Measurements from ENCODE around the gene PTPRC. TPM values are rescaled to one million over a fixed set of nuclear protein-coding genes. Genes with fewer than 3 reads are reported as not detected.

Gene PTPRC
- total RNA-seq, 2 donors from 2014 or later = 27.1 to 86.8 TPM

- Histone ChIP-seq H3K27ac (no peak overlapping the region), H3K27me3 (replicated peaks; ENCODE audit: insufficient read depth) (no peaks in the 10 kb centered on the region), H3K36me3 (no peaks in the 10 kb centered on the region), H3K4me3 (no peak overlapping the region), H3K9me3 (no peaks in the 10 kb centered on the region), H3K4me1 (ENCODE audit: control insufficient read depth in 1 of 2, low read depth in 2 of 2) (no peaks in the 10 kb centered on the region)
- TF ChIP-seq CTCF (IDR thresholded peaks at IDR 0.05) = no peak
- ATAC-seq (ENCODE audit: insufficient number of reproducible peaks, low FRiP score, low read depth) = no peak
- no peak for DNase-seq (ENCODE audit: low spot score)
Measured at GRCh38 chr1:198734323-198735008, 95.6 kb downstream of the PTPRC start.

GRCh38 chr1:198741744-198742143 is 102.9 kb downstream of the PTPRC start:
- no peak for DNase-seq (ENCODE audit: low spot score)
- H3K27me3 ChIP-seq (replicated peaks; ENCODE audit: insufficient read depth) = no peaks in the 10 kb centered on the region
- no peak for TF ChIP-seq CTCF (IDR thresholded peaks at IDR 0.05)
- no peaks in the 10 kb centered on the region for H3K4me1 ChIP-seq (ENCODE audit: control insufficient read depth in 1 of 2, low read depth in 2 of 2)
- no peaks in the 10 kb centered on the region for H3K36me3 ChIP-seq
- no peaks in the 10 kb centered on the region for H3K9me3 ChIP-seq
- ATAC-seq (ENCODE audit: insufficient number of reproducible peaks, low FRiP score, low read depth) = no peak
- no peak overlapping the region for H3K27ac ChIP-seq
- H3K4me3 ChIP-seq = no peak overlapping the region

- no peak for DNase-seq (ENCODE audit: low spot score)
- TF ChIP-seq CTCF (IDR thresholded peaks at IDR 0.05) = no peak
- Histone ChIP-seq H3K4me3 (no peak overlapping the region), H3K4me1 (ENCODE audit: control insufficient read depth in 1 of 2, low read depth in 2 of 2) (no peaks in the 10 kb centered on the region), H3K9me3 (no peaks in the 10 kb centered on the region), H3K27ac (no peak overlapping the region), H3K36me3 (no peaks in the 10 kb centered on the region), H3K27me3 (replicated peaks; ENCODE audit: insufficient read depth) (no peaks in the 10 kb centered on the region)
- no peak for ATAC-seq (ENCODE audit: insufficient number of reproducible peaks, low FRiP score, low read depth)
Measured at GRCh38 chr1:198747127-198747526, 108.3 kb downstream of the PTPRC start.

GRCh38 chr1:198749279-198749678 is 110.4 kb downstream of the PTPRC start:
- Histone ChIP-seq H3K4me1 (ENCODE audit: control insufficient read depth in 1 of 2, low read depth in 2 of 2) (no peaks in the 10 kb centered on the region), H3K27ac (no peak overlapping the region), H3K27me3 (replicated peaks; ENCODE audit: insufficient read depth) (no peaks in the 10 kb centered on the region), H3K4me3 (no peak overlapping the region), H3K36me3 (no peaks in the 10 kb centered on the region), H3K9me3 (no peaks in the 10 kb centered on the region)
- no peak for ATAC-seq (ENCODE audit: insufficient number of reproducible peaks, low FRiP score, low read depth)
- TF ChIP-seq CTCF (IDR thresholded peaks at IDR 0.05) = no peak
- no peak for DNase-seq (ENCODE audit: low spot score)

GRCh38 chr1:198750081-198750480 is 111.2 kb downstream of the PTPRC start:
- Histone ChIP-seq H3K4me1 (ENCODE audit: control insufficient read depth in 1 of 2, low read depth in 2 of 2) (no peaks in the 10 kb centered on the region), H3K36me3 (no peaks in the 10 kb centered on the region), H3K9me3 (no peaks in the 10 kb centered on the region), H3K27me3 (replicated peaks; ENCODE audit: insufficient read depth) (no peaks in the 10 kb centered on the region), H3K4me3 (no peak overlapping the region), H3K27ac (no peak overlapping the region)
- DNase-seq (ENCODE audit: low spot score) (no peak), ATAC-seq (ENCODE audit: insufficient number of reproducible peaks, low FRiP score, low read depth) (no peak)
- no peak for TF ChIP-seq CTCF (IDR thresholded peaks at IDR 0.05)
